Left kidney (tissue), 2 donors: ENCODE results near the gene CEP85. TPM values are rescaled to one million over a fixed set of nuclear protein-coding genes. Genes with fewer than 3 reads are reported as not detected.
A peak's percentile ranks its signal among the peaks of the same experiment; 100 is the strongest.

ENCODE experiments used
- DNase-seq: peaks from one replicate; pipeline ENCODE4 v3.0.0-alpha.2; 2013
- polyA plus RNA-seq: library from polyadenylated mRNA; unstranded; fragments of 120-200 nt; gene quantifications from one replicate; pipeline ENCODE4 v1.2.1, GENCODE V29; 2013; ENCODE audit not compliant: insufficient read length

The CEP85 gene
- polyA plus RNA-seq, 1 donor = 24.9 TPM

GRCh38 chr1:26315874-26316850, 82.2 kb downstream of the CEP85 start:
- DNase-seq = no peak

GRCh38 chr1:26317146-26317545, 83.1 kb downstream of the CEP85 start:
- DNase-seq = no peak

GRCh38 chr1:26317612-26318337, 83.8 kb downstream of the CEP85 start, which contains the start of gene CD52:
Gene CD52, plus strand, starts transcription at chr1:26317958. Its CDS starts 60 bp downstream, at chr1:26318018.
- no peak for DNase-seq

- no peak for DNase-seq
These were observed 84.5 kb downstream of the CEP85 start for GRCh38 chr1:26318338-26319064.

GRCh38 chr1:26320896-26321295, 86.9 kb downstream of the CEP85 start:
- no peak for DNase-seq

GRCh38 chr1:26321315-26322041, 87.5 kb downstream of the CEP85 start:
- DNase-seq = peak; percentile 82

- DNase-seq = no peak
These were observed 88.0 kb downstream of the CEP85 start for GRCh38 chr1:26322042-26322331.

GRCh38 chr1:26323382-26323781, 89.4 kb downstream of the CEP85 start:
- no peak for DNase-seq

GRCh38 chr1:26324550-26324949, 90.5 kb downstream of the CEP85 start:
- DNase-seq = no peak

GRCh38 chr1:26327956-26328362, 94.0 kb downstream of the CEP85 start:
- no peak for DNase-seq

Other genes with a start within 250 kb of the CEP85 start
- 18.2 TPM for gene PAFAH2, start 236.1 kb upstream of the CEP85 start, polyA plus RNA-seq
- gene EXTL1, start 212.4 kb upstream of the CEP85 start, polyA plus RNA-seq = 1.8 TPM
- 5.4 TPM for gene SLC30A2, start 188.1 kb upstream of the CEP85 start, polyA plus RNA-seq
- gene TRIM63, start 166.6 kb upstream of the CEP85 start, polyA plus RNA-seq = 1.2 TPM
- gene PDIK1L, start 122.4 kb upstream of the CEP85 start, polyA plus RNA-seq = 20.1 TPM
- 0.63 TPM for gene FAM110D, start 75.1 kb upstream of the CEP85 start, polyA plus RNA-seq
- not detected for gene C1orf232, start 65.2 kb upstream of the CEP85 start, polyA plus RNA-seq
- gene ZNF593, start 64.3 kb upstream of the CEP85 start, polyA plus RNA-seq = 11.7 TPM
- 1.4 TPM for gene ZNF593OS, start 62.4 kb upstream of the CEP85 start, polyA plus RNA-seq
- 15.4 TPM for gene CNKSR1, start 56.7 kb upstream of the CEP85 start, polyA plus RNA-seq
- gene CATSPER4, start 43.6 kb upstream of the CEP85 start, polyA plus RNA-seq = 0.18 TPM
- gene SH3BGRL3, start 45.9 kb downstream of the CEP85 start, polyA plus RNA-seq = 87.2 TPM
- 43.2 TPM for gene UBXN11, start 72.4 kb downstream of the CEP85 start, polyA plus RNA-seq
- 5.6 TPM for gene CD52, start 83.8 kb downstream of the CEP85 start, polyA plus RNA-seq
- gene CRYBG2, start 119.9 kb downstream of the CEP85 start, polyA plus RNA-seq = 0.65 TPM
- gene ZNF683, start 138.6 kb downstream of the CEP85 start, polyA plus RNA-seq = not detected
- 0.15 TPM for gene LIN28A, start 176.6 kb downstream of the CEP85 start, polyA plus RNA-seq
- 43.2 TPM for gene DHDDS, start 198.1 kb downstream of the CEP85 start, polyA plus RNA-seq
- gene HMGN2, start 238.2 kb downstream of the CEP85 start, polyA plus RNA-seq = 1,264 TPM